HG03378 (cell line): ENCODE results near the gene CASKIN1.
A peak's percentile ranks its signal among the peaks of the same experiment; 100 is the strongest.

Experiments
- ATAC-seq: cut with Tn5 transposase; IDR thresholded peaks from one replicate; pipeline ENCODE4 v1.9.1; 2021; ENCODE audit warnings: mild to moderate bottlenecking, moderate library complexity; ENCODE audit not compliant: unreplicated experiment

Gene CASKIN1

DNA sequence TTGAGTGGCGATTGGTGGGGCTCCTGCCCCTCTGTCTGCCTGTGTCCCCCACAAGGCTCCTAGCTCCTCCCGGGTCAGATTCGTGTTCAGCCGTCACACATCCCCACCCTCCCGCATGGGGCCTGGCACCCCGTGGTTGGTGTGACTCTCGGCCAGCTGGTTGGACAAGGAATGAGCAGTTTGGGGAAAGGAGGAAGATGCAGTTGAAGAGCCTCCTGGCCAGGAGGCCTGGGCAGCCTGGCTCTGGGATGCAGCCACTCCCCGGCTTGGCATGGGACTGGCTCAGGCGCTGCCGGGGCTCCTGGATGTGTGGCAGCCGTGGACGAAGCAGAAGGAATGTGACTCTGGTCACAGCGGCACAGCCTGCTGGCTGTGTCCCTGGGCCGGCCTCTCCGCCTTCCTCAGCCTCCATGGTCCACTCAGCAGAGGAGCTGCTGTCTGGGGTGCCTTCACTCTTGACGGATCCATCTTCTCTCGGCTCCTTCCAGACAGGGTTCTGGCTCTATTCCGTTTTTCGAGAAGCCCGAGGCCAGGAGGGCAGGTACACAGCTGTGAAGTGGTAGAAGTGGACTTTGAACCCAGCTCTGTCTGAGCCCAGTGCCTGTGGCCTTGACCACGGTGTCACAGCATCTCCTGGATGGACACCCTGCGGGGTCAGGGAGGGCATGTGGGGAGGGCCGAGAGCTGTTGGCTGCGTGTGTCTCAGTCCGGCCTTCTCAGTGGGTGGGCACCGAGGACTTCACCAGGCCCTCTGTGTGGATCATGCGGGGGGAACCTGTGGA, 38.7 kb downstream of the CASKIN1 start:
- ATAC-seq, result no peak

DNA sequence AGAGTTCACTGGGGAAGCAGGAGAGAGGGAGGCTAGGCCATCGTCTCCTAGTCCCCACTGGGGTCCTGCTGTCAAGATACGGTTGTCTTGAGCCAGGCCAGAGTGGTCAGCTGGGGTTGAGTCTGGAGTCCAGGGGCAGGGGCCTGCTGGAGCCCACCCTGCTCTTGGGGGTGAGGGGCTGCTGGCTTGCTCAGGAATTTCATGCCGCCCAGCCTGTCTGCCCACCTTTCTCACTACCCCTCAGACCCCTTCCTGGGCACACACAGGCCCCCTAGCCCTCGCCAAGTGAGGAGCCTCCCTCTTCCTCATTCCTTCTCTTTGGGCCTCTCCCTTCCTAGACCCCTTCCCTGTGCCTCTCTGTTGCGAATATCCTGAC, 39.6 kb downstream of the CASKIN1 start:
- ATAC-seq, result no peak

DNA sequence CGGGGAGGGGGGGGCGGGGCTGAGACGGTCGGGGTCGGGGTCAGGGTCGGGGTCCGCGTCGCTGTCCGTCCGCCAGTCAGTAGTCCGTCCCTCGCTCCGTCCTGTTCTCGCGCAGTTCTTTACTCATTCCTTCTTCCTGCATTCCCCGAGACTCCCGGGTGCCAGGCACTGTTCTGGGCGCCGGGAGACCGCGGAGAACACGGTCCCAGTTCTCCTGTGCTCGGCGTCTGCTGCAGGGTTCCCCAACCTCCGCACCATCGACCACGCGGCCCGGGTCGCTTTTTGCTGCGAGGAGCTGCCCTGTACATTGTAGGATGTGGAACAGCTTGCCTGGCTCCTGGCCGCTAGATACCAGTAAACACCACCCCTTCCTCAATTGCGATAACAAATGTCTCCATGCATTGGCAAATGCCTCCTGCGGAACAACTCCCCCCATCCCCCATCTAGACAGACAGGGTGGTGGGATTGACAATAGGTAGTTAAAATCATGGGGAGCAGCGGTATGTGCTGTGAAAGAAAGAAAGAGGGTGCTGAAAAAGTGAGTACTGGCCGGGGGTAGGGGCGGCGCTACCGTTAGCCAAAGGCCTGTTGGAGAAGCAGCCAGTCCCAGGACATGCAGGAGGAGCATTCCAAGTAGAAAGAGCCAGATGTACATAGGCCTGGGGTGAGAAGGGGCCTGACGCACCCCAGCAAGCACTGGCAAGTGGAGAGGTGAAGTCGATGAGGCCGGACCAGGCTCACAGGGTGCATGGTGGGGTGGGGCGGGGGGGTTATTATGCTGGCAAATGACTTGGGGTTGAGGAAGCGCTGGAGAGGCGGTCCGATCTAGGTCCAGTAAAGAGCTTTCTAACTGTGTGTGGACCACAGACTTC, 40.2 kb downstream of the CASKIN1 start:
- no peak for ATAC-seq

DNA sequence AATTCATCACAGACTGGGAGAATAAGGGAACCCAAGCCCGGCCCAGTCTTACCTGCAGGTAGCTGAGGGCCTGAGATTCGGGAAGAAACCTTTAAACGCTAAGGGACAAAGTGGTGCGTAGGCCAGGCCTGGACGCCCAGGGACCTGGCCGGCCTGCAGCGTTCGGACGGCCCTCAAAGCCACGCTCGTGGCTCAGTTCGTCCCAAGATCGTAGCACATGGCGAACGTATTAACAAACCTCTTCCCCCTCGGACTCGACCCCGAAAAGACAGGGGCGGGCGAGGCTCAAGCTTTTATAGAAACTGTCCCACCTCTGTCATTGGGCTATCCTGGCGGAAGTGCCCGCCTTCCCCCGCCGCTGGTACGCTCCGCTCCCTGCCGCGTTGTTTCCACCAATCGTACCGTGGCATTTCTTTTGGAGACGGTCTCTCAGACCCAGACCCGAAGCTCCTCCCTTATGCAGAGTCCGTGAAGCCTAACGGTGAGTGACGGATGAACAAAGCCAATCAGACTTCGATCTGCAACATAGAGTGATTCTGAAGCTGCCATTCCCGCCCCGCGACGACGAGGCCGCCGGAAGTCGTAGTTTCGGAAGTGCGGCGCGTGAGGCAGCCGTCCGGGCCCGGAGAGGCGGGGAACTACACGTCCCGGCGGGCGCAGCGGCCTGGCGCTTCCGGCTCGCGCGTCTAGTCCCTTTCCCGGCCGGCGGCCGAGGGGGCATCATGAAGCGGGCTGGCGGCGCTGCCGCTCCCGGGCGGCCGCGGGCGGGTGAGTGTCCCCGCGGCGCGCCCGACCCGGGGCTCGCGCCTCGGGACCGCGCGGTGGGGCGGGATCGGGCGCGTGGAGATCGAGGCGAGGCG, 41.1 kb downstream of the CASKIN1 start, which contains the start of gene TRAF7:
TSS of gene TRAF7 (plus strand) at position 692 of the 860 bp plus-strand sequence. CDS start 8,139 bp downstream, outside the sequence.
- peak; percentile 89 for ATAC-seq

DNA sequence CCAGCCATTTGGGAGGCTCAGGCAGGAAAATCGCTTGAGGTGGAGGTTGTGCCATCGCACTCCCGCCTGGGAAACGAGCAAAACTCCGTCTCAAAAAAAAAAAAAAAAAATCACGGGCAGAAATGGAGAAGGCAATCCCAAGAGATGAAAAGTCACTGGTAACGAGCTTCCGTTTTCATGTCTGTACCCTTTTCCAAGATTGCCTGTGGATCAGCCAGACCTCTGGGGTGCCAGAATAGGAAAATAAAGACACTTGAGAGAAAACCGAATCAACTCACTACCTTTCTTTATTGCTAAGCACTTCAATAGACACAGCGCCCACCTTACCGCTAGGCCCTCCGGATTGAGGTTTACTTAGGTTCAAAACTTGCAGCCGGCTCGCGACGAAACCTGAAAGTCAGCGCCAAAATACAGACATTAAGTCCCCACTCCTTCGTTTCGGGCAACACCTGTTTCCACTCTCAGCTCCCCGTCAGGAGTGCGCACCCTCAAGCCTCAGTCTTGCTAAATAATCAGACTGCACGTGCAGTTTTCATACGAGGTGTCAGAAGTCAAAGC, 41.8 kb downstream of the CASKIN1 start:
- no peak for ATAC-seq

DNA sequence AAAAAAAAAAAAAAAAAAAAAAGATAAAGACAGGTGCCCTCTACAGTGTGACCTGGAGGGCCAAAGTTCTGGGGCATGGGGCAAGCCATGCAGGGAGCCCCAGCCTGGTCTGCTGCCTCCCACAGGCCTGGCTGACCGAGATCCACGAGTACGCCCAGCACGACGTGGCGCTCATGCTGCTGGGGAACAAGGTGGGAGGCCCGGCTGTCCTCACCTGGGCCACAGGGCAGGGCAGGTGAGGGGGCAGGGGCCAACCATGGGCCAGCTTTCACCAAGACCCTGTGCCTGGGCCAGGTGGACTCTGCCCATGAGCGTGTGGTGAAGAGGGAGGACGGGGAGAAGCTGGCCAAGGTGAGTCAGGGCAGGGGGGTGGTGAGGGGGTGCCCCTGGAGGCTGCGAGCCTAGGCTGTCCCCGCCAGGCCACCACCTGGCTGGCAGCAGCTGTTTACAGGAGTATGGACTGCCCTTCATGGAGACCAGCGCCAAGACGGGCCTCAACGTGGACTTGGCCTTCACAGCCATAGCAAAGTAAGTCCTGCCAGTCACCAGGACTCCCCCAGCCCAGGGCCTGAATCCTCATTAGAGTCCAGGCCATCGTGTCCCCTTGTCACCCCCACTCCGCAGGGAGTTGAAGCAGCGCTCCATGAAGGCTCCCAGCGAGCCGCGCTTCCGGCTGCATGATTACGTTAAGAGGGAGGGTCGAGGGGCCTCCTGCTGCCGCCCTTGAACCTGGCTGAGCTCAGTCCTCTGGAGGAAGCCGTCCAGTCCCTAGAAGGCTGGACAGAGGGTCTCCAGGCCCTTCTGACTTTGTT, 43.5 kb downstream of the CASKIN1 start:
- ATAC-seq, result no peak

DNA sequence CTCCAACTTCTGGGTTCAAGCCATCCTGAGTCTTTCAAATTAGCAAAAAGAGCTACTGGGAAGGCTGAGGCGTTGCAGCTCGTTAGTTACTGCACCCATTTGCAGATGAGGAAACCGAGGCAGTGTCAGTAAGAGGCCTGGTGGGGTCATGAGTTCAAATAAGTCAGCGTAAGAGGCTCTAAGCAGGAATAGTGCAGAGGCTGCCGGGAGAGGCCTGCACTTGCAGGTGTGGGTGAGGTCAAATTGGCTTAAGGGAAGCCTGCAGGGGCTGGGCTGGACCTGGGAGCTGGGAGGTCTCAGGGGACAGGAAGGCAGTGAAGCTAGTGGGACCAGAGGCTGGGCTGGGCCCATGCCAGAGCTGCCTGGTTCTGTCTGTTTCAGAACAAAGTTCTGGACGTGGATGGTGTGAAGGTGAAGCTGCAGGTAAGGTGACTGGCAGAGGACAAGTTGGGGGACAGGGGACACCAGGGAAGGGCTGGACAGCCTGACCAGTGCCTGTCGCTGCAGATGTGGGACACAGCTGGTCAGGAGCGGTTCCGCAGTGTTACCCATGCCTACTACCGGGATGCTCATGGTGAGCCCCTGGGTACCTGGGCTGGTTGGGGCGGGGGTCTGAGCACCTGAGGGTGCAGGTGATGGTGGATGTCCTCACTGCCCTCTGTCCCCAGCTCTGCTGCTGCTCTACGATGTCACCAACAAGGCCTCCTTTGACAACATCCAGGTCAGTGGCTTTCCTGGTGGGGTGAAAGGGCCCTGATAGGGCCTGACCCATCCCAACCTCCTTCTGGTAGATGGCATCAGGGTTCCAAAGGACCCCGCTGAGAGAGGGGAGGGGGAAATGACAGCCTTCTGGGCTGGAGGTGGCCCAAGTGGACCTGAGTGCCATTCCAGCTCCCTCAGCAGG, 45.0 kb downstream of the CASKIN1 start:
- no peak for ATAC-seq

DNA sequence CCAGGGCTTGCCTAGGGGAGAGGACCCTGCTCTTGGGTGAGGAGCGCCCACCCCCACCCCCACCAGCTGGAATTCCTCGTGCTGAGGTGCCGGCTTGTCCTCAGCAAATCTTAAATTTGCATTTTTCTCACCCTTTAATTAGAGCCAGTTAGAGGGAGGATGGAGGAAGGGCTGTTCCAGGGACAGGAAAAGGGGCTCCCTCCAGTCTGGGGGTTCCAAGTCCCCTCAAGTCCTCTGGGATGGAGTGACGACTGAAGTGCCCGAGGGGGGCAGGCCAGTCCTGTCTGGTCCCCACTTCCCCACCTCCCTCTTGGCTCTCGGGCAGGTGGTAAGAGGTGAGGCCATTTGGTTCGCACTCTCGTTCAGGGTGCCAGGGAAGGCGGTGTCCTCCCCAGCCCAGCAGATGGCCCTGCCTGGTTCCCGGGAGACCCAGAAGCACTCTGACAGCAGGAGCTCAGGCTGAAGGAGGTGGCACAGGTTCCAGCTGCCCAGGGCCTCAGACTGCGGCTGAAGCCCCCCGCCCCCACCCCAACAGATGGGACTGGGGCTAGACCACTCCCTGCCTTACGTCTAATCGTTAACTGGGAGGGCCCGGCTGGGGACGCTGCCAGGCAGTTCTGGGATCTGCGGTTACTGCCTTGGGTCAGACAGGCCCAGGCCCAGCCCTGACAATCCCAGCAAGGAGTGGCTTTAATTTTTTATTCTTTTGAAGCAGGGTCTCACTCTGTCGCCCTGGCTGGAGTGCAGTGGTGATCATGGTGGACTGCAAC, 45.8 kb downstream of the CASKIN1 start:
- no peak for ATAC-seq

DNA sequence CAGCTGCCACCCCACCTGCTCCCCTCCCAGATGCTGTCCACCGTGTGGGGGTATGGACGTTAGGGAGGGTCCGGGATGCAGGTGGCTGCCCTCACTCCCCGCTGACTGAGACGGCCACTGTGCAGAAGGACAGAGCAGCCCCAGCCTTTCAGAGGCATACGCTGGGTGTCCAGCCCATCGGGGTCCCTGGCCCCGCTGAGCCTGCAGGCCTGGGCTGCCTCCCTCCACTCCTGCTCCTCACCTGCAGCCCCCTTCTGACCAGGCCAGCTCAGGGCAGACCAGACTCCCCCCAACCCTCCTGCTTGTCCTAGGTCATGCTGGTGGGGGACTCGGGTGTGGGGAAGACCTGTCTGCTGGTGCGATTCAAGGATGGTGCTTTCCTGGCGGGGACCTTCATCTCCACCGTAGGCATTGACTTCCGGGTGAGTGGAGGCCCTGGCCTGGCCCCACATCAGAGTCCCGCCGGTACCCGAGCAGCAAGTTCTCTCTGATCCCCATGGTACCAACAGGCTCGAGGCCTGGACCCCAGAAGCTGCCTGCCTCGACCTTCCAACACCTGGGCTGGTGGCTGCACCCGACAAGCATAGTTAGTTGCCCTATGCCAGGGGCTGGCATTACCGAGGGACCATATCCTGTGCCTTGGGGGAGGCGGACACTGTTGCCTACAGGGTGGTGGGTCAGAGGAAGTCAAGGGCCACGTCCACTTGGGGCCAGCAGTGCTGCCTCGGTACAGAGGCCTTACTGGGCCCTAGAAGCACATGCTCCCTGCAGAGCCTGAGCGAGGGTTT, 46.6 kb downstream of the CASKIN1 start:
- no peak for ATAC-seq

DNA sequence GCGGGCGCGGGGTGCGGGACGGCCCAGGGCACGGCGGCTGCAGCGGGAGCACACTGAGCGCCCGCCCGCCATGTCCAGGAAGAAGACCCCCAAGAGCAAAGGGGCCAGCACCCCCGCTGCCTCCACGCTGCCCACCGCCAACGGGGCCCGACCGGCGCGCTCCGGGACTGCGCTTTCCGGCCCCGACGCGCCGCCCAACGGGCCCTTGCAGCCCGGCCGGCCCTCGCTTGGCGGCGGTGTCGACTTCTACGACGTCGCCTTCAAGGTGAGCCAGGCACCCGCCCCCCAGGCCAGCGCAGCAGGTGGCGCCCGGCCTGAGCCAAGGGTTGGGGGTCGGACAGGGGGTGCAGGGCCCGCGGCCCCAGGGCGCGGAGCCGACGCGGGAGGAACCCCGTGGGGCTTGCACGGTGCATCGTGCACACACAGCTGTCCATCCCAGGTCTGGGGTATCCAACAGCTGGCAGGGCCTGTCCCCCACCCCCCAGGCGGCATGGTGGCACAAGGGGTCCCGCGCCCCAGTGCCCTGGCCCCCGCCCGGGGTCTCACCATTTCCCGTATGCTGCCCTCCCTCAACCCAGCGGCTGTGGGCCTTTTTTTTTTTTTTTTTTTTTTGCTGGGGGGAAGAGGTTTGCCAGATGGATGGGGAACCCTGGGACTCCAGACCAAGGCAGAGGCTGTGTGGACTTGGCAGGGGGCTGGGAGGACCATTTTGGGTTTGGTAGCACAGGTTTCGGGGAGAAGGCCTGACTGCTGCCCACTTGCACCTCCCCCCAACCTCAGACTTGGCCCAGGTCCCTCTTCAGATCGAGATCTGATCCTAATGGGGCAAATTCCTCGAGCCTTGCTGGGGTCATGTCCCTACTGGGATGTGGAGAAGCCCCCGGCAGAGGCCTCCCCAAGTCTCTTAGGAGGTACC, 47.4 kb downstream of the CASKIN1 start:
- ATAC-seq, result no peak

DNA sequence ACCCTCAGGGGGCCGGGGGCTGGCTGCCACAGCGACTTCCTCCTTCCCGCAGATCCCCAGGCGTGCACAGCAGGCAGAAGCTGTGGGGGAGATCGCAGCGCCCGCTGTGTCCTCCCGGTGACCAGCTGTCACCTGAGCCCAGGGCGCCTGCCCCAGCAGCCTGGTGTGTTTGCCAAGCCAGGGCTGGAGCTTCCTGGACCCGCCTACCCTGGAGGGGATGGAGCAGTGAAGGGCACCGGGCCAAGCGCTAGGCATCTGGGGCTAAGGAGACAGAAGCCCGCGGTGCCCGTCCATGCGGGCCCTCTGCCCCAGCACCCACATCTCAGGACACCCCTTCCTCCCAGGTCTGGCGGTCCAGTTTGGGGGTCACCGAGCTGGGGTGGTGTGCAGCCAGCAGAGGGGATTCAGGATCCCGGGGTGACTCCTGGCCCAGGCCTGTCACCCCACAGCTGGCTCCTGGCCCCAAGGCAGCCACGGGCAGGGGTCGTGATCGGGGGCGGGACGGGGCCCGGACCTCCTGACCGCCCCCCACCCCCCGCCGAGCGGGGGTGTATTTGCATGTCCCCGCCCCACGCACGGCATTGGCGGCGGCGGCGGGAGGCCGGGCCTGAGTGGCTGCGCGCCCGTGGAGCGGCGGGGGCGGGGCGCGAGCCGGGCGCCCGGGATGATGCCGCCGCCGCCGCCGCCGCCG, 48.3 kb downstream of the CASKIN1 start, which contains the start of gene RAB26:
TSS of gene RAB26 (plus strand) at position 645 of the 691 bp plus-strand sequence. CDS start 159 bp downstream, outside the sequence.
- ATAC-seq, result no peak

DNA sequence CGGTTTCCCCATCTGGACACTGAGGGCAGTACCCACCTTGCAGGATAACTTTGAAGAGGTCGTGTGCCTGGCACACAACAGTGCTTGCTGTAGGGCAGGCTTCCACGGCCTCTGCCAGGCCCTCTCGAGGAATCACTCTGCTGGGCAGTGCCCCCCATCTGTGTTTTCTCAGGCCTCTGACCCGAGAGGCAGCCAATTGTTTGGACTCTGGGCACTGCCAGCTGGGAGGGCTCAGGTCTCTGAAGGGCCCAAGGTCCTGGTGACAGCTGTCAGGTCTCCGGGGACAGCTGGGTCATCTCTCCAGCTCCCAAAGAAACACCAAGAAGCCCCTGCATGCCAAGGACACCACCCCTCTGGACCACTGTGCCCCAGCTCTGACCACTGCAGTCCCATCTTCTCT, 49.0 kb downstream of the CASKIN1 start:
- ATAC-seq, result no peak

DNA sequence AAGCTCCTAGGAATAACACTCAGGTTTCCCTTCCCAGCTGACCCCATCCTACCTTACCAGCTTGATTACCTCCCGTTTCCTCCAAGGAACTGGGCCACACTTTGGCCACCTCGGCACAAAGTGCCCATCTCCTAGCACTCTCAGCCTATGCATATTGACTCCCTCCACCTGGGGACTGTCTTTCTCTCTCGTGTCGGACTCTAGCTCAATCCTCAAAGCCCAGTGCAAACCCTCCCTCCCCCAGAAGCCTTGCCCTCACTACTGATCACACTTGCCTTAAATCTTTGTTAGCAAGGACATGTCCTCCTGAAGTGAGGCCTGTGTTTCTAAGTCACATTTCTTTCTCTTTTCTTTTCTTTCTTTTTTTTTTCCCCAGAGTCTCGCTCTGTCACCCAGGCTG, 50.6 kb downstream of the CASKIN1 start:
- no peak for ATAC-seq

DNA sequence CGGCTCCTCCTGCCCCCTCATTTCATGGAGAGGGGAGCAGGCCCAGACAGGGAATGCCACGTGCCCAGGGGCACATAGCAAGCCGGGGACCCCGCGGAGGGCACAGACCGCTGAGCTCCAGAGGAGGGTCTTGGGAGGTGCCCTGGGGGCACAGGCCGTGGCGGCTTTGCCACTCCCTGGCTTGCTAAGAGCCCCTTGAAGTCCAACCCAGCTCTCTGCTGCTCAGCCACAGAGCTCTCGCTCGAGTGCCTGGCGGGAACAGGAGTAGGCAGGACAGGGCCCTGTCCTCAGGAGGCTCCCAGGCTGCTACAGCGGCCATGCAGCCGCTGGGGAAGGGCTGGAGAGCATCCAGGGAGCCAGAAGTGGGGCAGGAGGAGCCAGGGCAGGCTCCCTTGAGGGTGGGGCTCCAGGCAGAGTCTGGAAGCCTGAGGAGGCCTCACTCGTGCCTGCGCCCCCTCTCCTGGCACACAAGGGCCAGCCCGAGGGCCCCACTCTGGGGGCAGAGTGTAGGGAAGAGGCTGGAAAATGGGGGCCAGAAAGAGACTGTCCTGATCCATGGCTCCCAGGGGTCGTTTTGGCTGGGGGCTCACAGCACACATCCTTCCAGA, 52.4 kb downstream of the CASKIN1 start:
- no peak for ATAC-seq
